Loucy (cell line): Measurements from ENCODE around the gene OAF.

Experiments used
- EZH2phosphoT487 ChIP-seq: fragments of 200-600 bp; IDR thresholded peaks from 2 replicates; pipeline ENCODE4 v1.6.1; 2018; ENCODE audit warnings: antibody characterized with exemption, mild to moderate bottlenecking, moderate library complexity, borderline replicate concordance
- TF ChIP-seq, protein P1 (sequence below): fragments of 200-600 bp; sonication (generic); conservative IDR thresholded peaks from 2 replicates; pipeline ENCODE4 v1.5.1; 2014; ENCODE audit warnings: mild to moderate bottlenecking, antibody characterized with exemption, low read length

DNA sequence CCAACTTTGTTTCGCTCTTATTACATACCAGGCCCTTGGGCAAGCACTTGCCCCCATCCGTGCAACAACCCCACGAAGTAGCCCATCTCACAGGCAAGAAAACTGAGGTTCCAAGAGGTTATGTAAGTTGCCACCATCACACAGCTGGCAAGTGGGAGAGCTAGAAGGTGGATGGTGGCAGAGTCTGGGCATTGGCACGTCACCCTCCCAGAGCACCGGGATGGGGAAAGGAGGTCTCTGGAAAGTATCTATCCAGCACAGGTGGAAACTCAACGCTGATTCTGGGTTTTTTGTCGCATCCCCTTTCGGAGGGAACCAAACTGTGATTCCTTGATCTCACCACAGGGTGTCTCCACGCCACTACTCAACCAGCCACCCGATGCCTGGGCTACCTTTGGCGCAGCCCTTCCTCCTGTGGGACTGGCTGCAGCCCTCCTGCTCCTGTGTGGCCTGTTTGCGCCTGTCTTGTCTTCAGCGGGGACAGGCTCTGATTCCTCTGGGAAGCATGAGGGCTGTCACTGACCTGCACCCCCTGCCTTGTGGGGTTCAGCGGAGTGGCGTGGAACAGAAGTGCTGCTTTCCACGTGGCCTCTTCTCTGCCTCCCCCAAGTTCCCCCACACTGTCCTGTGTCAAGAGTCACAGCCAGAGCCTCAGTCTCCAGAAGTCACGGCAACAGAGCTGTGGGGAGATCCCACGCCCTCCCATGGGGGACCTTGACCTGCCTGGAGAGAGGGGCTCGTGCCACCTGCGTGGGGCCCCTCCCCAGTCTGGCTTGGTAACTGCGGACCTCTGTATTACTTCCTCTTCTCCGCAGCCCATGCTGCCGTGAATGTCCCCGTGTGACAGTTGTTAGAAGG, 38.5 kb upstream of the OAF start:
- TF ChIP-seq, protein P1, sequence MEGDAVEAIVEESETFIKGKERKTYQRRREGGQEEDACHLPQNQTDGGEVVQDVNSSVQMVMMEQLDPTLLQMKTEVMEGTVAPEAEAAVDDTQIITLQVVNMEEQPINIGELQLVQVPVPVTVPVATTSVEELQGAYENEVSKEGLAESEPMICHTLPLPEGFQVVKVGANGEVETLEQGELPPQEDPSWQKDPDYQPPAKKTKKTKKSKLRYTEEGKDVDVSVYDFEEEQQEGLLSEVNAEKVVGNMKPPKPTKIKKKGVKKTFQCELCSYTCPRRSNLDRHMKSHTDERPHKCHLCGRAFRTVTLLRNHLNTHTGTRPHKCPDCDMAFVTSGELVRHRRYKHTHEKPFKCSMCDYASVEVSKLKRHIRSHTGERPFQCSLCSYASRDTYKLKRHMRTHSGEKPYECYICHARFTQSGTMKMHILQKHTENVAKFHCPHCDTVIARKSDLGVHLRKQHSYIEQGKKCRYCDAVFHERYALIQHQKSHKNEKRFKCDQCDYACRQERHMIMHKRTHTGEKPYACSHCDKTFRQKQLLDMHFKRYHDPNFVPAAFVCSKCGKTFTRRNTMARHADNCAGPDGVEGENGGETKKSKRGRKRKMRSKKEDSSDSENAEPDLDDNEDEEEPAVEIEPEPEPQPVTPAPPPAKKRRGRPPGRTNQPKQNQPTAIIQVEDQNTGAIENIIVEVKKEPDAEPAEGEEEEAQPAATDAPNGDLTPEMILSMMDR, result peak; percentile 77
- TF ChIP-seq EZH2phosphoT487, result no peak
